Upper lobe of left lung (tissue), 4 donors: ENCODE measurements around the gene KRT14.
"Not testable (repeated sequence)": the region's sequence is repeated elsewhere in the genome, so short reads cannot be mapped to it uniquely, and the experiment has no call there.

Experiments used
- POLR2A ChIP-seq, 4 donors: fragments of 450-650 bp; IDR thresholded peaks; one replicate each; pipeline ENCODE4 v1.5.1; 2016 to 2017; ENCODE audit warnings: antibody characterized with exemption in 4 of 4, mild to moderate bottlenecking in 2 of 4
- TF ChIP-seq, protein P1 (sequence below), 6 experiments: fragments of 450-650 bp in 4 of 6; fragments of 200-600 bp in 2 of 6; sonication (generic) in 2 of 6; IDR thresholded peaks; one replicate each; pipeline ENCODE4 v1.5.1; 2016 to 2019; ENCODE audit warnings: antibody characterized with exemption in 6 of 6

DNA sequence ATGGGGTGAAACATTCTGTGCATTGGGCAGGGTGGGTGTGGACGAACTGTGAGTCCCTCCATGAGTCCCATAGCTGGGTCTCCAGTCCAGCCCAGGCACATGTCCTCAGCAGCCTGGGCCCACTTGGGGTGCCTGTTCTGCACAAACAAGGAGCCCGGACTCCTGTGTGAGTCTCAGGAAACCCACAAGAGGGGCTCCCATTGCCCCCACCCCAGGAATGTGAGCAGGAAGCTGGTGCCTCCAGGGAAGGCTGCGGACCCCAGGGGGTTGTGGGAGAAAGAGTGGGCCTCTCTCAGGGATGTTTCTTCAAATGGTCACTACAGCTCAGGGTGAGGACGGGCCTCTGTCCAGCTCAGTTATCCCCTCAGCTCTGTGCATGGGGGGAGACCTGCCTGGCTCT, 29.8 kb upstream of the KRT14 start:
- TF ChIP-seq, protein P1, sequence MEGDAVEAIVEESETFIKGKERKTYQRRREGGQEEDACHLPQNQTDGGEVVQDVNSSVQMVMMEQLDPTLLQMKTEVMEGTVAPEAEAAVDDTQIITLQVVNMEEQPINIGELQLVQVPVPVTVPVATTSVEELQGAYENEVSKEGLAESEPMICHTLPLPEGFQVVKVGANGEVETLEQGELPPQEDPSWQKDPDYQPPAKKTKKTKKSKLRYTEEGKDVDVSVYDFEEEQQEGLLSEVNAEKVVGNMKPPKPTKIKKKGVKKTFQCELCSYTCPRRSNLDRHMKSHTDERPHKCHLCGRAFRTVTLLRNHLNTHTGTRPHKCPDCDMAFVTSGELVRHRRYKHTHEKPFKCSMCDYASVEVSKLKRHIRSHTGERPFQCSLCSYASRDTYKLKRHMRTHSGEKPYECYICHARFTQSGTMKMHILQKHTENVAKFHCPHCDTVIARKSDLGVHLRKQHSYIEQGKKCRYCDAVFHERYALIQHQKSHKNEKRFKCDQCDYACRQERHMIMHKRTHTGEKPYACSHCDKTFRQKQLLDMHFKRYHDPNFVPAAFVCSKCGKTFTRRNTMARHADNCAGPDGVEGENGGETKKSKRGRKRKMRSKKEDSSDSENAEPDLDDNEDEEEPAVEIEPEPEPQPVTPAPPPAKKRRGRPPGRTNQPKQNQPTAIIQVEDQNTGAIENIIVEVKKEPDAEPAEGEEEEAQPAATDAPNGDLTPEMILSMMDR (IDR thresholded peaks at IDR 0.05): not testable (repeated sequence)
- TF ChIP-seq POLR2A (IDR thresholded peaks at IDR 0.05): not testable (repeated sequence)
